GM23338 (cell line): ENCODE results near the gene TJP2. TPM values are rescaled to one million over a fixed set of nuclear protein-coding genes. Genes with fewer than 3 reads are reported as not detected.

ENCODE experiments used
- ATAC-seq: fragments of 200-7000 bp; cut with Tn5 transposase; 3 replicates; pipeline ENCODE4 v1.9.1; 2020
- DNase-seq: peaks from one replicate; pipeline ENCODE4 v3.0.0-alpha.2; 2015; ENCODE audit warnings: low spot score
- H2AFZ ChIP-seq: fragments of 200-600 bp; sonication (generic); 2 replicates; pipeline ENCODE4 v1.8.0; 2016; ENCODE audit warnings: antibody characterized with exemption, mild to moderate bottlenecking, moderate library complexity
- H3F3A ChIP-seq: fragments of 200-600 bp; sonication (generic); replicated peaks from 2 replicates; pipeline ENCODE4 v1.8.0; 2017; ENCODE audit warnings: antibody characterized with exemption, mixed run types, low read depth
- H3K27ac ChIP-seq: fragments of 200-600 bp; sonication (generic); 2 replicates; pipeline ENCODE4 v1.6.1; 2016; ENCODE audit warnings: low read depth
- H3K27me3 ChIP-seq: fragments of 200-600 bp; sonication (generic); 2 replicates; pipeline ENCODE4 v1.8.0; 2016; ENCODE audit warnings: mild to moderate bottlenecking, mixed run types, moderate library complexity; ENCODE audit not compliant: insufficient read depth
- H3K36me3 ChIP-seq: fragments of 200-600 bp; sonication (generic); 2 replicates; pipeline ENCODE4 v1.8.0; 2016; ENCODE audit warnings: mild to moderate bottlenecking; ENCODE audit not compliant: insufficient read depth
- H3K4me1 ChIP-seq: fragments of 200-600 bp; sonication (generic); 2 replicates; pipeline ENCODE4 v1.8.0; 2016; ENCODE audit warnings: mild to moderate bottlenecking, moderate library complexity; ENCODE audit not compliant: insufficient read depth
- H3K4me2 ChIP-seq: fragments of 200-600 bp; sonication (generic); 2 replicates; pipeline ENCODE4 v1.7.1; 2017; ENCODE audit warnings: mixed run types
- H3K4me3 ChIP-seq: fragments of 200-600 bp; sonication (generic); 2 replicates; pipeline ENCODE4 v1.6.1; 2016; ENCODE audit warnings: mixed run types
- H3K79me2 ChIP-seq: fragments of 200-600 bp; sonication (generic); replicated peaks from 2 replicates; pipeline ENCODE4 v1.8.0; 2017; ENCODE audit warnings: mild to moderate bottlenecking; ENCODE audit not compliant: insufficient read depth
- H3K9me2 ChIP-seq: fragments of 200-600 bp; sonication (generic); 2 replicates; pipeline ENCODE4 v1.8.0; 2017; ENCODE audit not compliant: insufficient read depth
- H4K20me1 ChIP-seq: fragments of 200-600 bp; sonication (generic); replicated peaks from 2 replicates; pipeline ENCODE4 v1.8.0; 2017; ENCODE audit warnings: mild to moderate bottlenecking; ENCODE audit not compliant: insufficient read depth
- H3K27ac Mint-ChIP-seq: 2 replicates; pipeline ENCODE4 v1.8.0; 2020; ENCODE audit warnings: inconsistent platforms, mild to moderate bottlenecking, moderate library complexity, mixed read lengths
- H3K27me3 Mint-ChIP-seq: 3 replicates; pipeline ENCODE4 v1.8.0; 2022; ENCODE audit warnings: low read depth, mild to moderate bottlenecking, moderate library complexity, mixed read lengths, inconsistent platforms; ENCODE audit not compliant: insufficient read depth, poor library complexity
- H3K36me3 Mint-ChIP-seq: 3 replicates; pipeline ENCODE4 v1.8.0; 2021; ENCODE audit warnings: low read depth, mild to moderate bottlenecking, inconsistent platforms, moderate library complexity, mixed read lengths
- H3K4me1 Mint-ChIP-seq: 3 replicates; pipeline ENCODE4 v1.8.0; 2020; ENCODE audit warnings: mild to moderate bottlenecking, inconsistent platforms, mixed read lengths
- H3K4me3 Mint-ChIP-seq: 3 replicates; pipeline ENCODE4 v1.8.0; 2021; ENCODE audit warnings: moderate library complexity, mild to moderate bottlenecking, inconsistent platforms, mixed read lengths
- H3K9me3 Mint-ChIP-seq: 3 replicates; pipeline ENCODE4 v1.8.0; 2020; ENCODE audit warnings: moderate library complexity, mild to moderate bottlenecking, inconsistent platforms, mixed read lengths
- CREB1 ChIP-seq: fragments of 250-450 bp; sonication (Bioruptor Pico); IDR thresholded peaks from 2 replicates; pipeline ENCODE4 v1.5.0; 2020; ENCODE audit warnings: low read depth, mild to moderate bottlenecking, moderate library complexity
- JUNB ChIP-seq: IDR thresholded peaks from one replicate; pipeline ENCODE4 v1.6.1; 2016; ENCODE audit warnings: antibody characterized with exemption; ENCODE audit not compliant: unreplicated experiment
- NANOG ChIP-seq: IDR thresholded peaks from 2 replicates; pipeline ENCODE4 v1.6.1; 2016; ENCODE audit warnings: antibody characterized with exemption, borderline replicate concordance
- POLR2AphosphoS5 ChIP-seq: IDR thresholded peaks from 2 replicates; pipeline ENCODE4 v1.6.1; 2016; ENCODE audit warnings: antibody characterized with exemption, low read depth
- STAT1 ChIP-seq: IDR thresholded peaks from one replicate; pipeline ENCODE4 v1.6.1; 2016; ENCODE audit warnings: antibody characterized with exemption; ENCODE audit not compliant: unreplicated experiment
- ZNF331 ChIP-seq: fragments of 250-450 bp; sonication (Bioruptor Pico); IDR thresholded peaks from 2 replicates; pipeline ENCODE4 v1.5.0; 2020; ENCODE audit warnings: low read depth, mild to moderate bottlenecking, moderate library complexity
- ZNF462 ChIP-seq: fragments of 250-450 bp; sonication (Bioruptor Pico); IDR thresholded peaks from 2 replicates; pipeline ENCODE4 v1.5.0; 2020; ENCODE audit warnings: mild to moderate bottlenecking, moderate library complexity
- polyA plus RNA-seq: library from polyadenylated mRNA; unstranded; fragments of >200 nt; fragmentation: Nextera tagmentation; extraction: Ambion mirVana; gene quantifications from 2 replicates; pipeline ENCODE4 v1.2.1, GENCODE V29; 2016
- total RNA-seq: library from RNA; depleted of rRNA; stranded (reverse); fragments of >200 nt; shearing (Covaris generic); gene quantifications from 2 replicates; pipeline ENCODE4 v1.2.3, GENCODE V29; 2014
- TF ChIP-seq, protein P1 (sequence below): IDR thresholded peaks from 2 replicates; pipeline ENCODE4 v1.6.1; 2016; ENCODE audit warnings: antibody characterized with exemption

The TJP2 gene
- total and polyA plus RNA-seq, 2 experiments from 2014 or later: 37.6 to 234 TPM

DNA sequence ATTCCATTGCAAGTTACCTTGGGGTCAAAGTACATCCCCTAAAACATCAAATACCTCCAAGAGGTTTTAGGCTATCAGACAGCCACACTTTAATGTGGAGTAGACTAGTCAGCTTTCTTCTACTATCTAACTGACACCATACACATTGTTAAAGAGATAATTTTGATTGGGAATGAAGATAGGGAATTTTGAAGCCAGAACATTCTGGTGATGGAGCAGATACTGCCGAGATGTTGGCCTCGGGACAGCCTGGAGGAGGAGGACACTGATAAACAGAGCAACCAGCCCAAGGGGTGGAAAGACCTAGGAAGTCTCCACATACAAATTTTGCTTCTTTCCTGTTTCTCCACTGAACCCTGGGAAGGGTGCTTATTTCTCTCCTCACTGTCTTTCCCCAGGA, 14.9 kb downstream of the TJP2 start (continued):
- no peak for TF ChIP-seq STAT1
- no peak for TF ChIP-seq ZNF462 (CRISPR knock-in tag)
- no peak for TF ChIP-seq JUNB
- TF ChIP-seq CREB1: no peak

- no peaks in the 10 kb centered on the region for H3K9me2 ChIP-seq
- H3K4me3 ChIP-seq: no peak overlapping the region
- peaks cover 91% of the 10 kb centered on the region for H3K79me2 ChIP-seq
- H3K4me2 ChIP-seq: no peak overlapping the region
- H3K27me3 ChIP-seq: no peaks in the 10 kb centered on the region
- peaks cover 25% of the 10 kb centered on the region for H3K4me1 Mint-ChIP-seq
- H3K4me3 Mint-ChIP-seq: no peak overlapping the region
- H3K9me3 Mint-ChIP-seq: no peaks in the 10 kb centered on the region
- no peak for ATAC-seq
- peaks cover 8% of the 10 kb centered on the region; the same call in 1 of the 2 replicates for H4K20me1 ChIP-seq
- 0 out of 3 replicates have a peak, but pooled peaks cover 3% of the 10 kb centered on the region for H3K36me3 Mint-ChIP-seq
- DNase-seq: no peak
- 0 out of 2 replicates have a peak, but pooled peaks cover 3% of the 10 kb centered on the region for H3F3A ChIP-seq
- peaks cover 4% of the 10 kb centered on the region for H3K27me3 Mint-ChIP-seq
- no peak overlapping the region for H3K27ac Mint-ChIP-seq
- H2AFZ ChIP-seq: no peak overlapping the region
- H3K27ac ChIP-seq: peak overlapping the region; percentile 65; the same call in 1 of the 2 replicates
- peaks cover 11% of the 10 kb centered on the region for H3K4me1 ChIP-seq
- H3K36me3 ChIP-seq: no peaks in the 10 kb centered on the region; the same call in 1 of the 2 replicates
- no peak for TF ChIP-seq CREB1
- TF ChIP-seq POLR2AphosphoS5: no peak
- TF ChIP-seq ZNF331 (CRISPR knock-in tag): no peak
- no peak for TF ChIP-seq JUNB
- TF ChIP-seq, protein P1, sequence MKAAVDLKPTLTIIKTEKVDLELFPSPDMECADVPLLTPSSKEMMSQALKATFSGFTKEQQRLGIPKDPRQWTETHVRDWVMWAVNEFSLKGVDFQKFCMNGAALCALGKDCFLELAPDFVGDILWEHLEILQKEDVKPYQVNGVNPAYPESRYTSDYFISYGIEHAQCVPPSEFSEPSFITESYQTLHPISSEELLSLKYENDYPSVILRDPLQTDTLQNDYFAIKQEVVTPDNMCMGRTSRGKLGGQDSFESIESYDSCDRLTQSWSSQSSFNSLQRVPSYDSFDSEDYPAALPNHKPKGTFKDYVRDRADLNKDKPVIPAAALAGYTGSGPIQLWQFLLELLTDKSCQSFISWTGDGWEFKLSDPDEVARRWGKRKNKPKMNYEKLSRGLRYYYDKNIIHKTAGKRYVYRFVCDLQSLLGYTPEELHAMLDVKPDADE: no peak
- no peak for TF ChIP-seq STAT1
- TF ChIP-seq NANOG: no peak
Measured at GRCh38 chr9:69190086-69190862, 16.2 kb downstream of the TJP2 start.
